NCI-H128 (cell line): ENCODE results near the gene AFM.
"Not testable (repeated sequence)": the region's sequence is repeated elsewhere in the genome, so short reads cannot be mapped to it uniquely, and the experiment has no call there.

Source experiments
- DNase-seq: peaks from one replicate; lab custom pipeline; 2025; ENCODE audit not compliant: unreplicated experiment; lab: John Stamatoyannopoulos, UW

Gene AFM

DNA sequence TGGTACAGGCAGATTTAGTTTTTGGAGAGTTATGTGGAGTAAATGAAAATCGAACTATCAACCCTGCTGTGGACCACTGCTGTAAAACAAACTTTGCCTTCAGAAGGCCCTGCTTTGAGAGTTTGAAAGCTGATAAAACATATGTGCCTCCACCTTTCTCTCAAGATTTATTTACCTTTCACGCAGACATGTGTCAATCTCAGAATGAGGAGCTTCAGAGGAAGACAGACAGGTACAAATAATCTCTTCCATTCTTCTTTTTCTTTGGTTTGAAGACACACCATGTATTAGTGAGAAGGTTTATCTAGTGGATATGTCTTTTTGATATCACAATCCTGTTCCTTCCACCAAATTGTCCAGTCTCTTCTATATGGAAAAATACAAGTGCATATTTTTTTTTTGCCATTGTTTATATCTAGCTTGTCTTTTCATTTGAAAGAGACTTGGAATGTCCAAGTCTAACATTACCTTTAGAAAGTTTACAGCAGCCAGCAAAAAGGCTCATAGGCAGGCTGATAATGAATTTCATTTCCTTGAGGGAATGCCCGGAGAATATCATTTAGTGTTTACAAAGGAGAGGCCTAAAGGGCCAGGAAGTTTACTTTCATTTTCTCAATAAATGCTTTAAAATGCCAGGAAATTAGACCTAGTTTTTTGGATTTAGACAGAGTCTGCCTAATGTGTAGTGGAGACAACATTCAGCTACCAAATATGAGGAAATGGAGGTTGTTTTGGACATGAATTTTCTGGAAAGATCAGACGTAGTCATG, 18.6 kb downstream of the AFM start:
- DNase-seq, result no peak

DNA sequence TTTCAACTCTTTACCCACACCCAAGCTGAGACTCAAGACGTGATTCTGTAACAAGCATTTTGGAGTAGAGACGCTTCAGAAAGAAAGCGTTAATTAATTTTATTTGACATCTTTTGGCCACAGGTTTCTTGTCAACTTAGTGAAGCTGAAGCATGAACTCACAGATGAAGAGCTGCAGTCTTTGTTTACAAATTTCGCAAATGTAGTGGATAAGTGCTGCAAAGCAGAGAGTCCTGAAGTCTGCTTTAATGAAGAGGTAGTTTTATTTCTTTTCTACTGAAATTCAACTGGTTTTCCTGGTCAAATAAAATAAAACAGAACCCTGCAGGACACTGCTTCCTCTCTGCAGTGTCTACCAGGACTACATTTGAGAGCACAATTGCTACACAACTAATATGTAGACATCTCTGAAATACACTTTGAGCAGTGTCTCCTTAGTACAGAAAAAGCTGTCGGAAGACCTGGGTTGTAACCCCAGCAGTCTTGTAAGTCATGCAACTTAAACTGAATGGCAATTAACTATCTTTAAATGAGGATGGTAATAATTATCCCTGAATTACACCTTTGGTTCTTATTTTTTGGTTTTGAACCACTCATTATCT, 20.2 kb downstream of the AFM start:
- DNase-seq, result no peak

DNA sequence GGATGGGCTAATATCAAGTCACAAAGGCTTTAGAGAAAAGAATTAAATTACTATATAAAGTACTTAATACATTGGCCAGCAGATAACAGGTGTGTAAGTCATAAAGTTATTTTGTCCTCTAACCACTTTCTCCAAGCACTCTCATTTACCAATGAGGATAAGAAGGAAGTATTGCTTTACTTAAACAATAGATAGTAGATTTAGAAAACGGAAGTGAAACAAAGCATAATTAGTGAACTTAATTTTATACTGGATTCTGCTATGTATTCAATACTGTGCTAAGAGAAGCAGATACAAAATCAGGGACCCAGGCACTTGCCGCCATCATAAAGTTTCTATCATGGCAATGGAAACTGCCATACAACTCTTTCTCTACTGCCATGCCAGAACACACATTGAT, 24.0 kb downstream of the AFM start:
- no peak for DNase-seq

DNA sequence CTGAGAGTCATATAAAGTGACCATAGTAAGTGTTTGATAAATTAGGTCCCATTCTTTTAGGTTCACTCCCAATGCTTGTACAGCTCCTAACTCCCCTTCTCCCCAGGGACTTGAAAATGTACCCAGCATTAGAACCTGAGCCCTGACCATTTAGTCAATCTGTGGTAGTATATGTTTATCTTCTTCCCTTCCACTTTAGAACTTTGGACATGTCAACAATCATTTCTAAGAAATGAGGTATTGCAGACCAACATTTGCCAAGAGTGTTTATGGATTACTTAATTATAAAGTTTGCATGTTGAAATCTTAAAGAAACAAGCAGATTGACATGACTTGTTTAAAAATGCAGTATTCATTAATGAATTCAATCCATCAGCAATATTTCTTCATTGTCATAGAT, 26.0 kb downstream of the AFM start:
- DNase-seq, result no peak

DNA sequence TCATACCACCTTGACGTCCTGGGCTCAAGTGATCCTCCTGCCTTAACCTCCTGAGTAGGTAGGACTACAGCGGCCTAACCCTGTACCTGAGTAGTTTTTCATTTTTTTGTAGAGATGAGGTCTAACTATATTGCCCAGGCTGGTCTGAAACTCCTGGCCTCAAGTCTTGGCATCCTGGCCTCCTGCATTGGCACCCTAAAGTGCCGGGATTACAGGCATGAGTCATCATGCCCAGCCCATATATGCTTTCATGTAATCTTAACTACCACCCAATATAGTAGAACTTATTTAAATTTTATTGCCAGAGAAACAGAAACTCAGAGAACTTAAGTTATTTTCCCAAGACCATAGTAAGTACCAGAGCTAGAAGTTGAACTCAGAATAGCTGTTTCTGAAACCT, 27.1 kb downstream of the AFM start:
- DNase-seq, result no peak

DNA sequence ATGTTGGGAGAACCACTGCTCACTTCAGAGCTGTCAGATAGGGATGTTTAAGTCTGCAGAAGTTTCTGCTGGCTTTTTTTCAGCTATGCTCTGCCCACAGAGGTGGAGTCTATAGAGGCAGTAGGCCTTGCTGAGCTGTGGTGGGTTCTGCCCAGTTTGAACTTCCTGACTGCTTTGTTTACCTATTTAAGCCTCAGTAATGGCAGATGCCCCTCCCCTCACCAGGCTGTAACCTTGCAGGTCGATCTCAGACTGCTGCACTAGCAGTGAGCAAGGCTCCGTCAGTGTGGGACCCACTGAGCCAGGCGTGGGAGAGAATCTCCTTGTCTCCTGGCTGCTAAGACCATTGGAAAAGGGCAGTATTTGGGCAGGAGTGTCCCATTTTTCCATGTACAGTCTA, 36.8 kb downstream of the AFM start:
- no peak for DNase-seq

DNA sequence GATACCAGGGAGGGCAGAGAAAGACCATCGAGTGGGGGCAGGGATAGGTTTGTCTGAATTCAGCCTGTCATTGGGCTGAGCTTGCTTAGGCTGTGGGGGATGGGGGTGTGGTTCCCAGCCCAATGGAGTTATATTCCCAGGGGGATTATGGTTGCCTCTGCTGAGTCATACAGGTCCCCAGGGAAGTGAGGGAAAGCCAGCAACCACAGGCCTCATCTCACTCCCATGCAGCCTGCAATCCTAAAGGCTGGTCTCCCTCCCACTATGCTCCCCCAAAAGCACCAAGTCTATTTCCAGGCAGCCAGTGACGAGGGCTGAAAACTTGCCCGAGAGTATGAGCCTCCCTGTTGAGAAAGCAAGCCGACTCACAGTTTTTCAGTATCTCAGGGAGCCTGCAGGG, 39.3 kb downstream of the AFM start:
- no peak for DNase-seq

DNA sequence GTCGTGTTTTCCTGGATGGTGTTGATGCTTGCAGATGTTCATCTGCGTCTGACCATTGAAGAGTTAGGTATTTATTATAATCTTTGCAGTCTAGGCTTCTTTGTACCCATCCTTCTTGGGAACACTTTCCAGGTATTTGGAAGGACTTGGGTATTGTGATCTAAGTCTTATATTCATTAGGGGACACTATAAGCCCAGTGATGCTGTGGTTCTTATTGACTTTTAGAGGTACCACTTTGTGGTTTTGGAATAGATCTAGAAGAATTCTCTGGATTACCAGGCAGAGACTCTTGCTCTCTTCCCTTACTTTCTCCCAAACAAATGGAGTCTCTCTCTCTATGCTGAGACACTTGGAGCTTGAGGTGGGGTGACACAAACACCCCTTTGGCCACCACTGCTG, 41.6 kb downstream of the AFM start:
- no peak for DNase-seq

DNA sequence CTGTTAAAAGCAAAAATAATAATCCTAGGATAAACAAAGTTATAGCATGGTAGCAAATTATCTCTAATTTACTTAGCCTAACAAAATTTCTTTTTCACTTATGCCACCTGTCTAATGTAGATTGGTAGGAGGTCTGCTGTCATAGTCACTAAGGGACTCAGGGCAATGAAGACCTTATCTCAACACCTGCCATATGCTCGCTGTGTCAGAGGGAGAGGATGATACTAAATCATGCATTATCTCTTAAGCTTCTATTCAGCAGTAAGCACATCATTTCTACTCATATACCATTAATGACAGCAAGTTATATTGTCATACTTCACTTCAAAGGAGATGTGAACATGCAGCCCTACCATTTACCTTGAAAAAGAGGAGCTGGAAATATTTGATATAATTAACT, 44.1 kb downstream of the AFM start:
- DNase-seq, result no peak

DNA sequence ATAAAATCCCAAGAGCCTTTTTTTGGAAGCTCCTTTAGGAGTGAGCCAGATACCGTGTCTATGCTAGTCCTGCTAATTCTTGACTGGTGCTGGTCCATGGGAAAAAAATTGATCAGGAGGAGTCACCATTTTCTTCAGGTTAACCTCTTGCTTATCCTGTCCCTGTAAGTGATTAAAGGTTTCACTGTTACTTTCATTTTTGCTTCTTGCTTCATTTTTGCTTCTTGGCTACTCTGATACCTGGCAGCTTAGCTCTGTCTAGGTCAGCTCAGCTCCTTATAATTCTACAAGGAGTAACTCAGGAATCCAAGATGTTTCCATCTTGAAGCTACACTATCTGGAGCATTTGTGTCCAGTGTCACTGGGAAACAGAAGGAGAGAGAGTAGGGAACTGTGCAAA, 45.7 kb downstream of the AFM start:
- DNase-seq, result no peak

DNA sequence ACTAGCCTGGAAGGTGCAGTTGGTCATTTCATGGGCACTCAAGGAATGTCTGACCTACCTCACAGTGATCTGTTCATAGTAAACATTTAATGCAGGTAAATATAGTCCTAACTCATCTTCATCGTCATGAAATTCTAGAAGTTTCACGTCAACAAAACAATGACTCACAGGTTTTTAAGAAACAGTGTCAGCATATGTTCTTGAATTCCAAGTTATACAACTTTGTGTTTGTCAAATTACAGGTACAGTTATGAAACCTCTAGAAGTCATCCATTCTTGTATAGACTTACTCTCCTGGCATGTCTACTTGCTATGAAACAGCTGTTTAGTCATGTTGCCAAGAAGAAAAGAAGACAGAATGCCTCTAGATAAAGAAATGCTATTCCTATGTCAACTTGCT, 46.6 kb downstream of the AFM start:
- DNase-seq, result no peak

DNA sequence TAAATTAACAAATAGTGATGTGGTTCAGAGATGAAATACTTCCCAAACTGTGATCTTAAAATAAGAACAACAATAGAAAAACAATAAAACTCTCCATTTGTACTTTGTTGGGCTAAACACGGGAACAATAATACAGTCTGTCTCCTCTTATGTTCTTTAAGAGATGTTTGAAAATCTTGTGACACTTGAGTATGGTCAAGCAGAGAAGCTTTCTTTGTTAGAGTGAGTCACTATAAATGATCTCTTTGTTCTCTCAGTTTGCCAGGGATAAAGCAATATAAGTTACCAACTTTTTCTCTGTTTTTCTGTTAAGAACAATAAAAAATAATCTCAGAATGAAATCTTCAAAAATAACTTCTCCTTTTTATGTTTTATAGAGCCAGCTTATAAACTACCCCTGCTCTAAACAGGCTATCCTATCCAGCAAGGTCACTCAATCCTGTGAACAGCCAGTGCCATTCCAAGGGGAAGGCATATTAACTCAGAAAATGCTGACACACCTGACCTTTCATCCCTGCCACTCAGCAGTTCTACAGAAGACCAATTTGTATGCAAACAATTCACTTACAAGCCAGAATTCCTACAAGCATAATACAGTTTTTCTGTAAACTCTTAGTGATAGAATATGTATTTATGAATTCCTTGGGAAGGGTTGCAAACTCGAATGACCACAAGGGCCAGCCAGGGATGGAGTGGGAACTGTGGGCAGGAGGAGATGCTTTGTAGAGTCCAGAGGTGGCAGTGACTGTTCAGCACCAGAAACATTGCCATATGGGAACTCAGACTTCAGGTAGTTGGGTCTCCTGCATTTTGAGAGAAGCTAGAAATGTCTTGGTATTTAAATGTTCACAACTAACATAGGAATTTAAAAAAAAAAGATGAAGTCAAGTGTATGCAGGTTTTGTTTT, 52.2 kb downstream of the AFM start:
- DNase-seq, result no peak

DNA sequence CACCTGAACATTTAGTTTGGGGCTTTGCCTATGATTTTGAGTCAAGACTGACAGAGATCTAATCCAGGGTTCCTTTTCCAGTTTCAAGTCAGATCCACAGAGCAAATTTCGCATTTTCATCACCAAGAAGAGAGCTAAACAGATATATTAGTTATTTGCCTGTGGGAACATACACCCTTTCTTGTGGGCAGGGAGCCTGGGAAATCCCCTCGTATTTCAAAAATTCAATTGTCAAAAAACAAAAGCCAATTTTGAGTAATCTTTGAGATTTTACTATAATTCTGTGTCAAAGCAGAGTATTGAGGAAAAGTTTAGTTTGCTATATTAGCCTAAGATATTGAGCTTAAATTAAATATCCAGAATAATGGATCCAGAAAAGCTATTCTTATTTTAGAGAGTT, 56.6 kb downstream of the AFM start:
- no peak for DNase-seq

DNA sequence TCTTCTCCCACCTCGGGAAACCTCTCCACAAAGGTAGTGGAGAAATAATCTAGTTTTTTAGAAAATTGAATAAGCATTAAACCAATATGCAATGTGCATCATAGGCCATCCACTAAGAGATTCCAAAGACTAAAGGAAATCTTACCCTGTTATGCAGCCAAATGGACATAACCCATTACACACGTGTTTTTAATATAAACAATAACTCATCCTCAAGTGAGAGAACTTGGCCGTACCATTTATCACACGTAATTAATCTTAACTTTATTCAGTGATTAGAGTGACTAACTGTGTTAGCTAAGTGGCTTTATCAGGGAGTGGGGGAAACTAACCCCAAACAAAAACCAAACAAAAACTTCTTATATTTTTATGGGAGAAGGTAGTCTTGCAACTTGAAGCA, 57.8 kb downstream of the AFM start:
- DNase-seq, result no peak

DNA sequence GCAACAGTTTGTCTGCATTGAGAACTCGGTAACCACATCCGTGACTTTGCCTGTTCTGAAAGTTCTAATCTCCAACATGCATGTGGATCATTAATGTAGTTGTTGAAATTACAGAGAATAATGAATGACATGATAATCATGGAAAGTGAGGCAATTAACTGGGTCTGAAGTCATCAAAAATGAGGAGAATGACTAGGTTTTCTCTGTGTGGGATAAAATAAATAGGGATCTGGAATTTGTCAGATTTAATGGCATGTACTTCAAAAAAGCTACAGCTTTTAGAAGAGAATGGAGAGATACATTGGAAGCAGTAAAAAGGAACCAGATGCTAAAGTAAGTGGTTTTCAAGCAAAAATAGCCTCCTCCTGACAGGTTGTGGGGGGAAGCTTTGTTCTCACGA, 59.3 kb downstream of the AFM start:
- no peak for DNase-seq

DNA sequence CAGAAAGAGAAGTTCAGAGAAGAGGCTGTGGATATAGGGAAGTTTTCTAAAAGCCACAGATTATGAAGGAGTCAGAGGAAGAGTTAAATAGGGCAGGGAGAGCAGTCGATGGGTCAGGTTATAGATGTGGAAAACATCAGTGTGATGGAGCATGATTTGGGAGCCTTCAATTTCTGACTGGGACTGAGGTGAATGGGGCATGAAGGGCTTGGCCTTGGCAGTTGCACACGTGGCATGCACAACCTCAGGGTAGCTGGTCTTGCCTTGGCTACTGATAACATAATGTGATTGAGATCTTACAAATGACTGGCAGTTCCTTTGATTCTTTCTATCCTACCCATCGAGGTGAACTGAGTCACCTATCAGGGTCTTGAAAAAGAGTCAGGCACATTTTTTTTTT, 59.7 kb downstream of the AFM start:
- no peak for DNase-seq

DNA sequence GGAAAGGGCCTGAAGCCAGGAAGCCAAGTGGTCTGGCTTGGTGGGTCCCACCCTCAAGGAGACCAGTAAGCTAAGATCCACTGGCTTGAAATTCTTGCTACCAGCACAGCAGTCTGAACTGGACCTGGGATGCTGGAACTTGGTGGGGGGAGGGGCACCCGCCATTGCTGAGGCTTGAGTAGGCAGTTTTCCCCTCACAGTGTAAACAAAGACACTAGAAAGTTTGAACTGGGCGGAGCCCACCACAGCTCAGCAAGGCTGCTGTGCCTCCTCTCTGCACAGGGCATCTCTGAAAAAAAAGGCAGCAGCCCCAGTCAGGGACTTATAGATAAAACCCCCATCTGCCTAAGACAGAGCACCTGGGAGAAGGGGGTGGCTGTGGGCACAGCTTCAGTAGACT, 63.1 kb downstream of the AFM start:
- DNase-seq, result no peak

DNA sequence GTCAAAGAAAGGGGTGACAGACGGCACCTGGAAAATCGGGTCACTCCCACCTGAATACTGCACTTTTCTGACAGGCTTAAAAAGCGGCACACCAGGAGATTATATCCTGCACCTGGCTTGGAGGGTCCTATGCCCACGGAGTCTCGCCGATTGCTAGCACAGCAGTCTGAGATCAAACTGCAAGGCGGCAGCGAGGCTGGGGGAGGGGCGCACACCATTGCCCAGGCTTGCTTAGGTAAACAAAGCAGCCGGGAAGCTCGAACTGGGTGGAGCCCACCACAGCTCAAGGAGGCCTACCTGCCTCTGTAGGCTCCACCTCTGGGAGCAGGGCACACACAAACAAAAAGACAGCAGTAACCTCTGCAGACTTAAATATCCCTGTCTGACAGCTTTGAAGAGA, 69.3 kb downstream of the AFM start:
- not testable (repeated sequence) for DNase-seq
